NT2/D1 (cell line): ENCODE measurements around the gene KCNA4.
"Not testable (repeated sequence)": the region's sequence is repeated elsewhere in the genome, so short reads cannot be mapped to it uniquely, and the experiment has no call there.

Experiments
- DNase-seq: peaks from one replicate; pipeline ENCODE4 v3.0.0-alpha.2; 2011; ENCODE audit warnings: low read depth, low spot score
- H3K27me3 ChIP-seq: 2 replicates; pipeline ENCODE4 v1.6.0; 2011; ENCODE audit warnings: mild to moderate bottlenecking; ENCODE audit not compliant: insufficient read length, insufficient read depth
- H3K36me3 ChIP-seq: 2 replicates; pipeline ENCODE4 v1.6.1; 2011; ENCODE audit warnings: mild to moderate bottlenecking, low read length, mixed read lengths; ENCODE audit not compliant: insufficient read depth, insufficient read length
- H3K4me1 ChIP-seq: 2 replicates; pipeline ENCODE4 v1.5.1; 2011; ENCODE audit not compliant: insufficient read depth, insufficient read length
- H3K4me3 ChIP-seq: 2 replicates; pipeline ENCODE4 v1.5.1; 2011; ENCODE audit warnings: low read depth; ENCODE audit not compliant: insufficient read length
- H3K9ac ChIP-seq: 2 replicates; pipeline ENCODE4 v1.6.0; 2011; ENCODE audit warnings: low read depth; ENCODE audit not compliant: insufficient read length
- H3K9me3 ChIP-seq: 2 replicates; pipeline ENCODE4 v1.5.1; 2011; ENCODE audit warnings: mild to moderate bottlenecking, low read length; ENCODE audit not compliant: insufficient read depth
- SUZ12 ChIP-seq: IDR thresholded peaks from 2 replicates; pipeline ENCODE4 v1.6.1; 2011; ENCODE audit not compliant: insufficient read length, insufficient read depth; ENCODE audit errors: extremely low read depth
- YY1 ChIP-seq: IDR thresholded peaks from 2 replicates; pipeline ENCODE4 v1.6.1; 2011; ENCODE audit not compliant: insufficient read length, insufficient read depth
- ZNF274 ChIP-seq: IDR thresholded peaks from 2 replicates; pipeline ENCODE4 v1.6.1; 2011; ENCODE audit warnings: mild to moderate bottlenecking, low read depth, low read length

Gene KCNA4

DNA sequence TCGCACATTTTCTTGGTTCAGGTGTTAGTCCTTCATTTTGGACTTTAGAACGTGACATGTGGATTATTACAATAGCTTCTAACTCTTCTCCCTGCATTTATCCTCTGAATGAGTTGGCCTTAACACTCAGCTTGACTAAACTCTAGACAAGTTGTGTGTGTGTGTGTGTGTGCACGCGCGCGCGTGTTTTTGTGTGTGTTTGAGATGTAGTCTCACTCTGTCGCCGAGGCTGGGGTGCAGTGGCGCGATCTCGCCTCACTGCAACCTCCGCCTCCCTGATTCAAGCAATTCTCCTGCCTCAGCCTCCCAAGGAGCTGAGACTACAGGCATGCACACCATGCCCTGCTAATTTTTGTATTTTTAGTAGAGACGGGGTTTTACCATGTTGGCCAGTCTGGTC lies 24.3 kb upstream of the KCNA4 start:
- no peak for DNase-seq
- Histone ChIP-seq H3K9me3 (no peaks in the 10 kb centered on the region), H3K9ac (no peak overlapping the region), H3K36me3 (no peaks in the 10 kb centered on the region), H3K4me3 (no peak overlapping the region), H3K27me3 (peaks cover 95% of the 10 kb centered on the region), H3K4me1 (no peaks in the 10 kb centered on the region)
- TF ChIP-seq YY1 (no peak), ZNF274 (no peak), SUZ12 (no peak)

DNA sequence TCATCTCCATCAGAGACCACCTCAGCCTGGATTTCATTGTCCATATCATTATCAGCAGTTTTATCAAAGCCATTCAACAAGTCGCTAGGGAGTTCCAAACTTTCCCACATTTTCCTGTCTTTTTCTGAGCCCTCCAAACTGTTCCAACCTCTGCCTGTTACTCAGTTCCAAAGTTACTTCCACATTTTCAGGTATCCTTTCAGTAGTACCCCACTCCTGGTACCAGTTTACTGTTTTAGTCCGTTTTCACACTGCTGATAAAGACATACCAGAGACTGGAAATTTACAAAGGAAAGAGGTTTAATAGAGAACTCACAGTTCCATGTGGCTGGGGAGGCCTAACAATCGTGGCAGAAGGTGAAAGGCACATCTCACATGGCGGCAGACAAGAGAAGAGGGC lies 17.9 kb upstream of the KCNA4 start:
- H3K9me3 ChIP-seq, DNase-seq, H3K4me1 ChIP-seq, H3K4me3 ChIP-seq, H3K36me3 ChIP-seq, H3K9ac ChIP-seq: not testable (repeated sequence)
- H3K27me3 ChIP-seq = peaks cover 98% of the 10 kb centered on the region

DNA sequence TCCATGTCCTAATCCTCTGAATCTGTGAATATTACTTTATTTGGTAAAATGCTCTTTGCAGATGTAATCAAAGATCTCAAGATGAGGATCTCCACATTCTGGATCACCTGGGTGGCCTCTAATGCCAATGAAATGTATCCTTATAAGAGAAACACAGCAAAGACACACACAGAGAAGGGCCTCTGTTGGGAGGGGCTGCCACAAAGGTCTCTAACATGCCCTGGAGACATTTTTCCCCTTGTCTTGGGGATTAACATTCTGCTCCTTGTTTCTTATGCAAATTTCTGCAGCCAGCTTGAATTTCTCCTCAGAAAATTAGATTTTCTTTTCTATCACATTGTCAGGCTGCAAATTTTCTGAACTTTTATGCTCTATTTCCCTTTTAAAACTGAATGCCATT lies 17.3 kb upstream of the KCNA4 start:
- not testable (repeated sequence) for H3K4me1 ChIP-seq, H3K9ac ChIP-seq, H3K9me3 ChIP-seq, H3K4me3 ChIP-seq, DNase-seq, H3K36me3 ChIP-seq
- H3K27me3 ChIP-seq = peaks cover 98% of the 10 kb centered on the region

DNA sequence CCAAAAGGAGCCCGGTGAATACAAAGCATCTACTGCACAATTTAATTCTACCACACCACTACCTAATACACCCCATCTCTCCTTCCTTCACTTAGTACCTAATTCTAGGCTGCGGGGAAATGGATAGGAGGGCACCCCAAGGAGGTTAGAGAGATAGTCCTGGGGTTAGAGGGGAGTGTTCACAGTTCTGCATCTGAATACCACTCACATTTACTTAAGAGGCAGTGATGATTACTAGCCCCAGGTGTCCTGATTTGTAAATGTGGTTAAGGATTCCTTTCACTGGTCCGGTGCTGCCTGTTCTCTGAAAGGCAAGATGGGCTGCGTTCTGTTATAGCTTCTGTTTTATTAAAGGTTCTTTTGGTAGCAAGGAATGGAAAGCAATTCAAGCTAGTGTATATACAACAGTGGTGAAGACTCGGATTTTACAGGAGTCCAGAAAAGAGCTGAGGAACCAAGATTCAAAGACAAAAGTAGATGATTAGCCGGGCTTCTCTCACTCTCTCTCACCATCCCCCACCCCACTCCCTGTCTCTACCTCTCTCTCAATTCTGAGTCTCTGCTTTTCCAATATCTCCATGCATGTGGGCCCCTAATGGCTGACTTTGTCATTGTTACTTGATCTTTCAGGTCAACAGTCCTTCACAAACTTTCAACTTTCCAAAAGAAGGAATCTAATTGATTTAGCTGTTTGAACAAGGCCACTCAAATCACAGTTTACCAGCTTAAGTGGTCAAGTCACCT lies 8.7 kb upstream of the KCNA4 start:
- H3K4me1 ChIP-seq = no peaks in the 10 kb centered on the region
- peaks cover 96% of the 10 kb centered on the region for H3K27me3 ChIP-seq
- no peak overlapping the region for H3K4me3 ChIP-seq
- H3K9ac ChIP-seq = no peak overlapping the region
- peak; percentile 81 for DNase-seq
- H3K9me3 ChIP-seq = peaks cover 4% of the 10 kb centered on the region; the same call in 1 of the 2 replicates
- TF ChIP-seq YY1 = no peak
- no peaks in the 10 kb centered on the region for H3K36me3 ChIP-seq

DNA sequence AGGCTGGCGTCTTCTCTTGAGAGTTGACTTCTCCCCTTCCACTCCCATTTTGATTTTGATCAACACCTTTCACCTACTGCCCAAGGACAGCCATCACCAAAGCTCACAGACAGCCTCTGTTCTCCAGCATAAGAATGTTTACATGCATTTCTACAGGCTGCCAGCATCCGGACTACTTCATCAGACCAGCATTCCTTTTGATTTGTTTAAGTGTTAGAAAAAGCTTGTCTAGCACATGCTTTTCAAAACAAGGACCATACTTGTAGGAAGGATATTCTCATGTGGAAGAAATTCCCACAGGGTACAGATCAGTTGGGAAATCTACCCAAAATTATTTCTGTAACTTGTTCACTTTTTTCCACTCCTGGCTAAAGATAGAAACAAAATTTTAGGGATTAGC lies 6.2 kb upstream of the KCNA4 start:
- Histone ChIP-seq H3K4me3 (no peak overlapping the region), H3K36me3 (no peaks in the 10 kb centered on the region), H3K4me1 (no peaks in the 10 kb centered on the region), H3K27me3 (peaks cover 96% of the 10 kb centered on the region), H3K9me3 (peaks cover 4% of the 10 kb centered on the region; the same call in 1 of the 2 replicates), H3K9ac (no peak overlapping the region)
- no peak for DNase-seq
- TF ChIP-seq YY1 (no peak), ZNF274 (no peak), SUZ12 (no peak)

DNA sequence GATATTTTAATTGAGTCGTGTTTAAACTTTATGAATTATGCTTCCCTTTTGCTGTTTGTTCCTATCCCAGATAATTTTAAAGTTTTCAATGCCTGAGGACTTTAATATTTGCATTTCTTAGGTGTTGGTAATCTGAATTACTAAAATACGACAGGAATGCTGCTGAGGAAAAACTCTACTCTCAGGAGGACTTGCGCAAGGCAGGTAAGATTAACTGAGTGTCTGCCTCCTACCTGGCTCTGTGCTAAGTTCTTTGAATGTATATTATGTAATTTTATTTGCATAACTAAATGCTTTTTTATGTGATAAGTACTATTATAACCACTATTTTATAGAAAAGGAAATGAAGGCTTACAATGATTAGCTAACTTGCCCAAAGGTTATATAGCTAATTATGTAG lies 2.7 kb upstream of the KCNA4 start:
- peaks cover 4% of the 10 kb centered on the region; the same call in 1 of the 2 replicates for H3K9me3 ChIP-seq
- no peak for DNase-seq
- no peak overlapping the region for H3K9ac ChIP-seq
- H3K4me1 ChIP-seq = no peaks in the 10 kb centered on the region
- TF ChIP-seq YY1 (no peak), ZNF274 (no peak), SUZ12 (no peak)
- peaks cover 100% of the 10 kb centered on the region for H3K27me3 ChIP-seq
- H3K4me3 ChIP-seq = no peak overlapping the region
- H3K36me3 ChIP-seq = no peaks in the 10 kb centered on the region

DNA sequence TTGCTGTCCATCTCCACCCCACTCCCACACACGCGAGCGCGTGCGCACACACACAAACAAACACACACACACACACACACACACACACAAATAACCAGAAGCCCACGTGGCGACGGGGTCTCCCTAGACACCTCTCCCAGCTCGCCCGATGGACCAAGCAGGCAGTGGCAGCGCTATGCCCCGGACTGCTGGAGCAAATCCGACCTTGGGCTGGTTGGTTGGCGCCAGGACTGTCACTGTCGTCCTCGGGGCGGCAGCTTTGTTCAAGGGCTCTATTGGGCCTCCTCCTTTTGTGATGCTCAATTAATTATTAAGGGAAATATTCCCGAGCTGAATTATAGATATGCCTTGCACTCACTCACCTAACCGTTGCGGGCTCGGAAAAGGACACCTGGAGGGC lies 1.7 kb upstream of the KCNA4 start:
- peaks cover 100% of the 10 kb centered on the region for H3K27me3 ChIP-seq
- H3K4me1 ChIP-seq = no peaks in the 10 kb centered on the region
- H3K9ac ChIP-seq = no peak overlapping the region
- no peak overlapping the region for H3K4me3 ChIP-seq
- no peaks in the 10 kb centered on the region for H3K9me3 ChIP-seq
- H3K36me3 ChIP-seq = no peaks in the 10 kb centered on the region
- DNase-seq = no peak
- TF ChIP-seq ZNF274 = no peak
- no peak for TF ChIP-seq YY1
- TF ChIP-seq SUZ12 = no peak

DNA sequence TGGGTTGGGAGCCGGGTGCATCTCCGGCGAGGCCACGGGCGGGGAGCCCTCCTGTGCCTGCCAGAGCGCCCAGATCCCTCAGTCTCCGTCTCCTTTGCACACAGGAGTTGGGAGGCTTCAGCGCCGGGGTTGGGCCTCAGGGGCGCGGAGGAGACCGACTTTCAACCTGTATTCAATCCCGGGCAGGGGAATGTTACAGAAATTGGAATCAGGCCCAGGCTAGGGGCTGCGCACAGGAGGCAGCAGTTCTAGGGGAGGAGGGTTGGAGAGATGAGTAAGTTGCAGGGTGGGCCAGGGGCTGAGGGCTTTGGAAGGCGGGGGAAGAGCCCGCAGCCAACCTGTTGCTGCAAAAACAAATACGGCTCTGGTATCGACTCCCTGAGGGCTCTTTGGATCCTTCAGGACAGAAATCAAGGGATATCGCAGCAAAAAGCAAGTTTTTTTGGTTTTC lies 640 bp upstream of the KCNA4 start:
- H3K9ac ChIP-seq = no peak overlapping the region
- no peaks in the 10 kb centered on the region for H3K36me3 ChIP-seq
- DNase-seq = no peak
- H3K9me3 ChIP-seq = no peaks in the 10 kb centered on the region
- H3K4me3 ChIP-seq = peak overlapping the region; percentile 32
- H3K4me1 ChIP-seq = no peaks in the 10 kb centered on the region
- peaks cover 100% of the 10 kb centered on the region for H3K27me3 ChIP-seq
- TF ChIP-seq ZNF274 = no peak
- TF ChIP-seq SUZ12 = peak; percentile 8
